Rectal smooth muscle tissue (tissue), 1 donor: Measurements from ENCODE around the gene SPNS2.
"Not testable (repeated sequence)": the region's sequence is repeated elsewhere in the genome, so short reads cannot be mapped to it uniquely, and the experiment has no call there.

ENCODE experiments used
- H3K27ac ChIP-seq: one replicate; pipeline ENCODE4 v1.7.0; 2013; ENCODE audit warnings: low read depth, low read length, inconsistent platforms
- H3K27me3 ChIP-seq: one replicate; pipeline ENCODE4 v1.7.0; 2013; ENCODE audit warnings: low read length; ENCODE audit not compliant: control insufficient read depth, insufficient read depth
- H3K36me3 ChIP-seq: one replicate; pipeline ENCODE4 v1.7.0; 2013; ENCODE audit warnings: low read length; ENCODE audit not compliant: control insufficient read depth, insufficient read depth
- H3K4me1 ChIP-seq: one replicate; pipeline ENCODE4 v1.7.0; 2013; ENCODE audit warnings: low read length; ENCODE audit not compliant: control insufficient read depth, insufficient read depth
- H3K4me3 ChIP-seq: one replicate; pipeline ENCODE4 v1.7.0; 2013; ENCODE audit warnings: low read length
- H3K9ac ChIP-seq: one replicate; pipeline ENCODE4 v1.7.0; 2013; ENCODE audit warnings: low read length

SPNS2 gene

DNA sequence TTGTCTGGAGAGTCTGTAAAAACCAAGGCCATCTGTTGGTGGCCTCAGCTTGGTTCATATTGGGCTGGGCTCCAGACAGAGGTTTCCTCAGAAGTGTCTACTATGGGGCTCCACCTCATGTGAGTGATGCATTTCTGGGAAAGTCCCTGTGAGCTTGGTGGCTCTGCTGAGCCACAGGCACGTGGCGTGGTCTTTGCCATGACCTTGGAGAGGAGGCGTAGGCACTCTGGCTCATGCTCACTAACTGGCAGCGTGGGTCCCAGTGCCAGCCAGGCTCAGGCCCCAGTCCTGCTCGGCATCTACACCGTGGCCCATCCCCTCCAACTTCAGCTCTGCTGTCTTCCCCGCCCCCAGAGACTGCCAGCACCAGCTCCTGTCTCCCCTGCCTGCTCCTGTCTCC, 75.0 kb downstream of the SPNS2 start:
- Histone ChIP-seq H3K27ac (no peak overlapping the region), H3K4me3 (no peak overlapping the region), H3K27me3 (no peaks in the 10 kb centered on the region), H3K9ac (no peak overlapping the region), H3K4me1 (no peaks in the 10 kb centered on the region), H3K36me3 (no peaks in the 10 kb centered on the region)

DNA sequence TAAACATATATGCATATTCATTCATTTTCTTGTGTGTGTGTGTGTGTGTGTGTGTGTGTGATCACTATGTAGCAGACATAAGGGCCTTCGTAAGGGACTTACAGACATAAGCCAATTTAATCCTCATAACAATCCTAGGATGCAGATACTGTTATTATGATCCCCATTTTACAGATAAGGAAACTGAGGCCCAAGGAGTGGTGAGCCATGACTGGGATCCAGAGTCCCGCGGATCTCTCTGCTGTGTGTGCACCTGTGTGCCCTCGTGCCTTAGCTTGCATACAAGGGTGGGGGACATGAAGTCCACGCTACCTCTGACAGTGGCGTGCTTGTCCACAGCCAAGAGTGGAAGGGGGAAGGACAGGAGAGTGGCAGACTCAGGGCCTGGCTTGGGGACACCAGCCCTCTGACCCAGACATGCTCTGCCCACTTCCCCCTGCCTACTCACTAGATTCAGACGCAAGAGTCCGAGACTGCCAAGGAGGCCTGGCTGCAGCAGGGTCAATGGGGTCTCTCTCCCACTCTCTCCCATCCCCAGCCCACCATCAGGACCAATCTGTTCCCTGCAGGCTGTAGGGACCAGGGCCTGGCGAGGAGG, 75.9 kb downstream of the SPNS2 start:
- H3K27me3 ChIP-seq = no peaks in the 10 kb centered on the region
- no peaks in the 10 kb centered on the region for H3K36me3 ChIP-seq
- no peaks in the 10 kb centered on the region for H3K4me1 ChIP-seq
- H3K4me3 ChIP-seq = no peak overlapping the region
- no peak overlapping the region for H3K27ac ChIP-seq
- H3K9ac ChIP-seq = no peak overlapping the region

DNA sequence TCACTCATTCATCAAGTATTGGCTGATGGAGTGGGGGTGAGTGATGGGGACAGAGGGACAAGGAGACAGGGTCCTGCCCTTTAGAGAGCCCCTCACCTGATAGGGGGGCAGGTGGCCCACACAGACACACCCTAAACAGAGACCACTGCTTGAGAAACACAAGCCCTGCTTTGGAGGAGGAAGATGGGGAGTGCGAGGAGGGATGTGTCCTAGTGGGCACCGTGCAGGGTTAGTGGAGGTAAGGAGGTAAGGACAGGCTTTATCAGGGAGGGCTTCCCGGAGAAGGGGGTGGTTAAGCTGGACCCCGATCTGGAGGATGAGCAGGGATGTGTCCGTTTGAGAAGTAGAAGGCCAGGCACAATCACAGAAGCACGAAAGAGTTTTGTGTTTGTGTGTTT, 77.5 kb downstream of the SPNS2 start:
- Histone ChIP-seq H3K27ac (no peak overlapping the region), H3K27me3 (no peaks in the 10 kb centered on the region), H3K36me3 (no peaks in the 10 kb centered on the region), H3K4me1 (no peaks in the 10 kb centered on the region), H3K9ac (no peak overlapping the region), H3K4me3 (no peak overlapping the region)

DNA sequence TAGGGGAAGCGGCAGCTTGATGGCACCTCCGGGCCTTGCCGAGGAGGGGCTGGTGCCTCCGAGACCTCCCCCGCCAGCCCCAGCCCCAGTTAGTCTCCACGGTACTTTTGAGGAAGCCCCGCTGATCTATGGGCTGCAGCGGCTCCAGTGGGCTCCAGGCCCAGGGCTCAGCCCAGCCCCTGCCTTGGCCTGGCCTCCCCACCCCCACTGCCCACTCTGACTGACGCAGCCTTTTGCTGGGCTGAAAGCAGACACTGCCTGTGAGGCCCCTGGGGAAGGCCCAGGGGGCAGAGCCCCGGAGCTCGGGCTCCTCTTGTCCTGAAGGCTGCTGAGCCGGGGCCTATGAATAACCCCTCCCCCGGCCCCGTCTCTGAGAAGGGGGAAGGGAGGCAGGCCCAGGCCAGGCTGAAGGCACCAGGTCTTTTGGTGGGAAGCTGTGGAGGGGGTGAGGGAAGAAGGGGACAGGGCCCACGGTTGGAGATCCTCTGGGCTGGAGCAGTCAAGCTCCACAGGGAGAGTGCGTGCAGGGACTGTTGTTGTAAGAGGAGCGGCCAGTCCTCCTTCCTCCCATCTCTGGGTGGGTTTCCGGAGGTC, 78.1 kb downstream of the SPNS2 start:
- Histone ChIP-seq H3K27ac (no peak overlapping the region), H3K4me1 (no peaks in the 10 kb centered on the region), H3K4me3 (no peak overlapping the region), H3K27me3 (peaks cover 2% of the 10 kb centered on the region), H3K9ac (no peak overlapping the region), H3K36me3 (no peaks in the 10 kb centered on the region)

DNA sequence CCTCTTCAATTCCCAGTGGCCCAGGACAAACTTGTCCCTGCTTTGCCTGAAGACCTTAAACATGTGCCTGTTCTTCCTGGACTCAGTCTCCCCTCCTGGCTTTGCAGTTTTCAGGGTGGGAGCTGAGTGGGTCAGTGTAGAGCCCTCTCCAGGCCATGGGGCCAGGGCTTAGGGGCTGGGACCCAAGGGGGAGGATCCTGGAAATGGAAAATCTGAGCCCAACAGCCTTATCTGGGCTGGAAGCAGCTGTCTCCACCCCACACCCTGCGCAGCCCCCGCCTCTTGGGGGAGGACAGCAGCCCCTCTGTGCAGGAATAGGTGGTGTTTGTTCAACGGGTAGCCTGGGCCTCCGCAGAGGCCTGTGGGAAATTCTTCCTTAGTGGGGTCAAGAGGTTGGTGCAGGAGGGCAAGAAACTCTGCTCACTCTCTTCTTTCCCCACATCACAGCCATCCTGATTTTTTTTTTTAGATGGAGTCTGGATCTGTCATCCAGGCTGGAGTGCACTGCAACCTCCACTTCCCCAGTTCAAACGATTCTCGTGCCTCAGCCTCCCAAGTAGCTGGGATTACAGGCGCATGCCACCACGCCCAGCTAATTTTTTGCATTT, 78.8 kb downstream of the SPNS2 start:
- H3K4me1 ChIP-seq = no peaks in the 10 kb centered on the region
- no peak overlapping the region for H3K27ac ChIP-seq
- peaks cover 6% of the 10 kb centered on the region for H3K27me3 ChIP-seq
- H3K9ac ChIP-seq = no peak overlapping the region
- H3K4me3 ChIP-seq = no peak overlapping the region
- no peaks in the 10 kb centered on the region for H3K36me3 ChIP-seq

DNA sequence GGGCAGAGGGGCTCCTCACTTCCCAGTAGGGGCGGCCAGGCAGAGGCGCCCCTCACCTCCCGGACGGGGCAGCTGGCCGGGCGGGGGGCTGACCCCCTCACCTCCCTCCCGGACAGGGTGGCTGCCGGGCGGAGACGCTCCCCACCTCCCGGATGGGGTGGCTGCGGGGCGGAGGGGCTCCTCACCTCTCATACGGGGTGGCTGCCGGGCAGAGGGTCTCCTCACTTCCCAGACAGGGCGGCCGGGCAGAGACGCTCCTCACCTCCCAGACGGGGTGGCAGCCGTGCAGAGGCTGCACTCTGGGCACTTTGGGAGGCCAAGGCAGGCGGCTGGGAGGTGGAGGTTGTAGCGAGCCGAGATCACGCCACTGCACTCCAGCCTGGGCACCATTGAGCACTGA, 79.7 kb downstream of the SPNS2 start:
- H3K27ac ChIP-seq, H3K4me1 ChIP-seq, H3K4me3 ChIP-seq, H3K36me3 ChIP-seq, H3K9ac ChIP-seq, H3K27me3 ChIP-seq: not testable (repeated sequence)

DNA sequence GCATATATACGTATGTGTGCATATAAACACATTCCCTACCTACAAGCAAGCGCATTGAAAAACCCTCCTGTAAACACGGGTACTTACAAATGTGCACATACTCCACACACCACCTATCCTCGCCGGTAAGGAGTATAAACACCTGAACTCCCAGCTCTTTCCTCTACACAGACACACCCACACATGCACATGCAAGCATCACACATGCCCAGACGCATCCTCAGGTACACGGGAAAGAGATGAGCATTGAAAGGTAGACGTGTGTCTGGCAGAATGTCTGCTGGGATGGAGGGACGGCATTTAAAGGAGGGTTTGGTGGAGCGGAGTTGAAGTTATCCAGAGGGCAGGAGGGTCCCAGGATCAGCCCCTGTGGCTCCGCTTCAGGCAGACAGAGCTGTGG, 81.0 kb downstream of the SPNS2 start:
- Histone ChIP-seq H3K4me1 (no peaks in the 10 kb centered on the region), H3K36me3 (no peaks in the 10 kb centered on the region), H3K27ac (no peak overlapping the region), H3K27me3 (peaks cover 8% of the 10 kb centered on the region), H3K4me3 (no peak overlapping the region), H3K9ac (no peak overlapping the region)

DNA sequence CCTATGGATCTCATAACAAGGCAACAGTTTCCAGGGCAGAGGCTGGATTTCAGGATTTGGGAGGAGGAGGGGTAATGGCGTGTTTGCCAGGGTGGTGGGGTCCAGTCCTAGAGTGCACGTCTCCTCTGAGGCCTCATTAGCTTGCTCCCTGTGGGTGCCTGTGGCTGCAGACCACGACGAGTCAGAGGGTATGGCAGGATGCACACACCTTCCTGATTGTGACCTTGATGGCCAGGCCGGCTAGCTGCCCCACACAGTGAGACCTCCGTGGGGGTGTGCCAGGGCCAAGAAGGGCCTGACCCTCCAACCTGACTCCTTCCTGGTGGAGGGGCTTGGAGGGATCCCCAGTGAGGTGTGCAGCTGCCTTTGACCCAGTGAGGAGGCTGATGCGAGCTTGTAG, 81.6 kb downstream of the SPNS2 start:
- Histone ChIP-seq H3K36me3 (no peaks in the 10 kb centered on the region), H3K4me3 (no peak overlapping the region), H3K4me1 (no peaks in the 10 kb centered on the region), H3K27ac (no peak overlapping the region), H3K27me3 (peaks cover 11% of the 10 kb centered on the region), H3K9ac (no peak overlapping the region)

DNA sequence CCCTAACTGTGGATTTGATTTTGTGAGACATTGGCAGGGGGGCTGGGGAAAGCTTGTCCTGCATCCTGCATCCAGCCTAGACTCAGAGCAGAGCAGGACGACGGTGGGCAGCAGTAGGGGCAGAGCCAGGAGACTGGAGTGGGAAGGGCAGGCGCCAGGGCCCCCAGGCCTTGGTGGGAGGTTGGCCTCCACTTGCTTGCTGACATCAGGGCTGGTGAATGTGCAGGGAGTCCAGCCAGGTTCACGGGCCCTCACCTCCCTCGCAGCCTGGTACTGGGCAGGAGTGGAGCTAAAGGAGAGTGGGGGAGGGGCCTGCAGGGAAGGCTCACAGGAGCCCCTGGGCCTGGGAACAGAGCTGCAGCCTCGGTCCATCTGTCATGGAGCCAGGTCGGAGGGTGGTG, 83.4 kb downstream of the SPNS2 start:
- H3K4me3 ChIP-seq = no peak overlapping the region
- no peaks in the 10 kb centered on the region for H3K4me1 ChIP-seq
- H3K27me3 ChIP-seq = peaks cover 15% of the 10 kb centered on the region
- H3K9ac ChIP-seq = no peak overlapping the region
- no peak overlapping the region for H3K27ac ChIP-seq
- H3K36me3 ChIP-seq = no peaks in the 10 kb centered on the region

DNA sequence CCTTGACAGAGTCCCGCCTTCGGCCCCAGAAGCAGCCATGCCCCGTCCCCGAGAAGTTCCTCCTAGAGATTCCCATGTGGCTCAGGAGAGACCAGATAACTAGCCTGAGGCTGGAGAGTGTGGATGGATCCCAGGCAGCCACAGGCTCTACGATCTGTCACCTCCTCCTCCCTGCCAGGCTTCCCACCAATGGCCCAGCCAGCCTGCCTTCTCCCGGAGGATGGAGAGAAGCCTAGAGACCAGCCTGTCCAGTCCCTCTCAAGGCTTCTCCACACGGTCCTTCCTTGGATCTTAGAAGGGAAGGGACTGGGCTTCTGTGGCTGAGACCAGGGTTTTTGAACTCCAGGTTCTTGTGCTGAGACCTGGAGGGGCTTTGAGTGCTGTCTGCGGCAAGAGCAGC, 84.0 kb downstream of the SPNS2 start:
- H3K4me3 ChIP-seq = no peak overlapping the region
- H3K36me3 ChIP-seq = no peaks in the 10 kb centered on the region
- no peak overlapping the region for H3K9ac ChIP-seq
- H3K27me3 ChIP-seq = peaks cover 15% of the 10 kb centered on the region
- no peak overlapping the region for H3K27ac ChIP-seq
- H3K4me1 ChIP-seq = no peaks in the 10 kb centered on the region

DNA sequence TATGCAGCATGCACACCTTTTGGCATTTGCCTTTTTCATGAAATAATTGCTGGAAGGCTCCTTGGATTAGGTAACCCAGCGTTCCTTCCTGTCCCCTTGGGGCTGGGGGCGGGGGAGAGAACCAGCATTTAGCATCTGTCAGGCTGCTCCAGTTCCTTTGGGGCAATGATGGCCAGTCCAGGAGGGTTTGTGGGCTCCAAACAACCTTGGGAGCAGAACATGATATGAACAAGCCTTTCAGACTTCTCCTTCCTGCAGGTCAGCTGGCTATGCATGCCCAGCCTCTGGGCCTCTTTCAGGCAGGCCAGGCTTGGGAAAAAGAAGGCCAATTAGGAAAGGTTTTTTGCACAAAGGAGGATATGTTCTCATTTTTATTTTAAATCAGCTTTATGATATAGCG, 84.5 kb downstream of the SPNS2 start:
- Histone ChIP-seq H3K9ac (no peak overlapping the region), H3K36me3 (no peaks in the 10 kb centered on the region), H3K4me1 (no peaks in the 10 kb centered on the region), H3K4me3 (no peak overlapping the region), H3K27ac (no peak overlapping the region), H3K27me3 (peaks cover 15% of the 10 kb centered on the region)

DNA sequence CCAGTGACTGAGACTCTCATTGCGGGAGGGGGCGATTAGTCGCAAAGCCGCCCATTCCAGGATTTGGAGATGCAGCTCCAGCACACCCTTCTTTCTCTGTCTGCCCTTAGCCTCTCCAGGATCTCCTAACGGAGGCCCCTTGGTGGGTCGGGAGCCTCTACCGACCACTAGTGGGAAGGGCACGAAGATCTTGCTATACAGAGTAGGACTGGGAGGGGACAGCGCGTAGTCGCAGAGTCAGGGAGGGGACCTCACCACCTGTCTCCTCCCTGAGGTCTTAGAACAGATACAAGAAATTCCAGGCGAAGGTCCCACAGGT, 85.1 kb downstream of the SPNS2 start:
- Histone ChIP-seq H3K4me1 (no peaks in the 10 kb centered on the region), H3K36me3 (no peaks in the 10 kb centered on the region), H3K27me3 (peaks cover 15% of the 10 kb centered on the region), H3K4me3 (peak overlapping the region; percentile 55), H3K27ac (no peak overlapping the region), H3K9ac (no peak overlapping the region)
